ENCODE results near the gene PTRHD1. TPM values are rescaled to one million over a fixed set of nuclear protein-coding genes. Genes with fewer than 3 reads are reported as not detected.

The PTRHD1 gene
- total and polyA plus RNA-seq, 10 of the 15 experiments (the other 5 are each of a cell fraction or from before 2014, with no cell fraction given): 15.9 to 64.2 (median 45.0) TPM

DNA sequence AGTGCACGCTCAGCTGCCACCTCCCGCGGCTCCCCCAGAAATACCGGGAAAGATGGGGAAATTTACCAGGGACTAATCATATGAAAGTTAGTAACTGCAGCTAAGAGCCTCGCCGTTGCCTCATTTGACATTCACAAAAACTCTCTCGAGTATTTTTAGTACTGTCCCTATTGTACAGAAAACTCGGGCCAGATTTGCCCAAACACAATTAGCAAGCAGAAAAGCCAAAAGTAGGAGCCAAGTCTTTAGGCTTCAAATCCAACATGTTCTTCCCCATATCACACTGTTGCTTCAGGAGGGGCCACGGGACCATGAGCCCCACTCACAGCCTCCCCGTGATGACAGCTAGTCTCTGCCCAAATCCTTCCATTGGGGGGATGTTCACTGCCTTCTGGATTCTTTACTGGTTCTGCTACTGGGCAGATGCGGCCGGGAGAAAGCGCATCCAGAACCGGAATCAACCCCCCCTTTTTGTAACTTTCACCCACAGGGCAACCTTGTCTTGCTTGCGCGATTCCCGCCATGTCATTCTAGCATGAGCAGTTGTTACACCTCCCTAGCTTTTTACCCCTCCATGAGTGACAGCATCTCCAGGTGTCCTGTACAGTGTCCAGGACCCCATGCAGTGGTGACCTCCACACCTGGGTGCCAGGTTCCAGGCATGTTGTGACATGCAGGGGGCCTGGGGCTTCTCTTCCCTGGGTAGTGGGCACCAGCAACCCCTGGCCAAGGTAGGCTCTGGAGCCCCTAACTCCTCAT lies 35.2 kb upstream of the PTRHD1 start:
- DNase-seq (ENCODE audit: low read depth, low spot score) (no peak), ATAC-seq (no peak), FAIRE-seq (no peak)
- Histone ChIP-seq H3K36me3 (ENCODE audit: control insufficient read depth in 2 of 2, insufficient read depth in 2 of 2, low read length in 1 of 2) (peaks cover 4 to 12% of the 10 kb centered on the region in 2 experiments; a peak in 3 of 4 replicates), H3K9ac (ENCODE audit: control insufficient read depth, insufficient read depth, low read length) (no peak overlapping the region), H3K4me3 (no peak overlapping the region), H3K27ac (ENCODE audit: control insufficient read depth, insufficient read depth) (no peak overlapping the region), H3K4me2 (ENCODE audit: control insufficient read depth, insufficient read depth) (no peak overlapping the region), H3K4me1 (ENCODE audit: control insufficient read depth, insufficient read depth, low read length) (no peaks in the 10 kb centered on the region; the same call in 1 of the 2 replicates), H2AFZ (ENCODE audit: control insufficient read depth, low read depth, low read length) (no peak overlapping the region), H3K9me3 (replicated peaks; ENCODE audit: control insufficient read depth, insufficient read depth, low read length) (no peaks in the 10 kb centered on the region), H3K27me3 (replicated peaks in 1 of 2; ENCODE audit: control insufficient read depth in 2 of 2, insufficient read depth in 2 of 2, low read length in 1 of 2) (no peaks in the 10 kb centered on the region), H4K20me1 (ENCODE audit: control insufficient read depth, insufficient read depth) (no peaks in the 10 kb centered on the region; the same call in 1 of the 2 replicates), H3K79me2 (ENCODE audit: control insufficient read depth, insufficient read depth, low read length) (no peaks in the 10 kb centered on the region)
- ChIA-PET CTCF (interaction anchor here (0.6 to 7.7 kb wide), 43 partner anchors 9 to 792 kb away, joined by 3 to 124 read pairs (median 4); partner anchors contain the start of genes CENPO and PTRHD1), RAD21 (ENCODE audit: unreplicated experiment) (interaction anchor here (0.6 to 5.9 kb wide), 13 partner anchors 36 to 418 kb away, joined by 3 to 66 read pairs (median 5); no protein-coding TSS in a partner anchor), POLR2A (interaction anchor here (0.6 to 1.4 kb wide), 3 partner anchors 19 to 406 kb away, joined by 4 to 5 read pairs (median 4); no protein-coding TSS in a partner anchor), SMC1A (ENCODE audit: uncharacterized antibody, unreplicated experiment) (interaction anchor here (0.7 to 5.4 kb wide), 12 partner anchors 18 to 424 kb away, joined by 3 to 55 read pairs (median 4); no protein-coding TSS in a partner anchor)
- in situ Hi-C loops (cut with MboI): loop anchor here (5.0 kb wide), 1 partner anchor 421 kb away; no protein-coding TSS in a partner anchor
- 92% methylated on average over 17 of the region's 17 CpGs for WGBS (ENCODE audit: insufficient coverage, insufficient replicate concordance, low lambda C conversion rate, missing lambda C conversion rate)
- TSS peak; percentile 13 for BruUV-seq (replicated peaks)
- no peak for TF ChIP-seq SUPT20H (IDR thresholded peaks at IDR 0.05; ENCODE audit: borderline replicate concordance, control insufficient read depth, low read depth, low read length)
- no peak for TF ChIP-seq MXI1 (IDR thresholded peaks at IDR 0.05; ENCODE audit: low read depth, low read length)
- TF ChIP-seq CBX3 (IDR thresholded peaks at IDR 0.05; ENCODE audit: borderline replicate concordance, low read depth): no peak
- TF ChIP-seq SREBF1 (IDR thresholded peaks at IDR 0.05; ENCODE audit: low read length): no peak
- no peak for TF ChIP-seq EZH2 (IDR thresholded peaks at IDR 0.05; ENCODE audit: borderline replicate concordance, control insufficient read depth, low read depth, low read length)
- intact Hi-C loops (cut with micrococcal nuclease; ENCODE audit: unreplicated experiment): loop anchor here (10.0 kb wide), 1 partner anchor 306 kb away; no protein-coding TSS in a partner anchor
